GM12878 (cell line): ENCODE measurements around the gene MYCT1. TPM values are rescaled to one million over a fixed set of nuclear protein-coding genes. Genes with fewer than 3 reads are reported as not detected.

Experiments used
- ATAC-seq: fragments of 200-7000 bp; cut with Tn5 transposase; 3 replicates; pipeline ENCODE4 v1.9.1; 2020; ENCODE audit warnings: mild to moderate bottlenecking, moderate library complexity
- BruUV-seq: library from RNA; stranded (reverse); fragments of 400-500 nt; replicated peaks from 2 replicates; lab custom pipeline; 2021; lab: Mats Ljungman, UMichigan
- CTCF ChIA-PET: fragments of 300-600 bp; sonication (Branson Sonifier 250); formaldehyde crosslinking; extraction: SDS; loops from one replicate; lab custom pipeline; 2021; ENCODE audit warnings: inconsistent platforms; lab: Yijun Ruan, JAX
- POLR2A ChIA-PET: fragments of 350-600 bp; formaldehyde crosslinking; extraction: SDS; loops from one replicate; lab custom pipeline; 2021; ENCODE audit warnings: inconsistent platforms; lab: Charles Lee
- RAD21 ChIA-PET: fragments of 300-600 bp; sonication (Branson Sonifier 250); formaldehyde crosslinking; loops from one replicate; lab custom pipeline; 2023; ENCODE audit warnings: antibody characterized with exemption; ENCODE audit not compliant: unreplicated experiment; lab: Charles Lee
- SMC1A ChIA-PET: fragments of 300-600 bp; sonication (Branson Sonifier 250); formaldehyde crosslinking; loops from one replicate; lab custom pipeline; 2023; ENCODE audit not compliant: unreplicated experiment, uncharacterized antibody; lab: Charles Lee
- DNase-seq: peaks from one replicate; pipeline ENCODE4 v3.0.0-alpha.2; 2011; ENCODE audit warnings: low read depth, low spot score
- FAIRE-seq: peaks from 3 replicates; lab custom pipeline; 2011; peaks lifted over from hg19 to GRCh38; lab: Jason Lieb, UNC
- H2AFZ ChIP-seq: 2 replicates; pipeline ENCODE4 v1.6.0; 2011; ENCODE audit warnings: low read depth, low read length, control low read depth; ENCODE audit not compliant: control insufficient read depth
- H3K27ac ChIP-seq: 2 replicates; pipeline ENCODE4 v1.5.1; 2011; ENCODE audit warnings: control low read depth; ENCODE audit not compliant: control insufficient read depth, insufficient read depth
- H3K27me3 ChIP-seq, 2 experiments: replicated peaks in 1 of 2; 2 replicates each; pipeline versions ENCODE4 v1.6.0 to v1.6.1; 2011; ENCODE audit warnings: low read length in 1 of 2; ENCODE audit not compliant: control insufficient read depth in 2 of 2, insufficient read depth in 2 of 2
- H3K36me3 ChIP-seq, 2 experiments: 2 replicates each; pipeline ENCODE4 v1.5.1; 2011; ENCODE audit warnings: low read length in 1 of 2; ENCODE audit not compliant: control insufficient read depth in 2 of 2, insufficient read depth in 2 of 2
- H3K4me1 ChIP-seq: 2 replicates; pipeline ENCODE4 v1.6.1; 2011; ENCODE audit warnings: mild to moderate bottlenecking, low read length, moderate library complexity, mixed read lengths; ENCODE audit not compliant: control insufficient read depth, insufficient read depth
- H3K4me2 ChIP-seq: 2 replicates; pipeline ENCODE4 v1.6.0; 2011; ENCODE audit warnings: control low read depth; ENCODE audit not compliant: control insufficient read depth, insufficient read depth
- H3K4me3 ChIP-seq: fragments of 200-600 bp; sonication (generic); 2 replicates; pipeline ENCODE4 v1.5.1; 2016
- H3K79me2 ChIP-seq: 2 replicates; pipeline ENCODE4 v1.6.0; 2011; ENCODE audit warnings: low read length; ENCODE audit not compliant: control insufficient read depth, insufficient read depth
- H3K9ac ChIP-seq: 2 replicates; pipeline ENCODE4 v1.8.0; 2011; ENCODE audit warnings: low read length, control low read depth, mixed read lengths; ENCODE audit not compliant: control insufficient read depth, insufficient read depth
- H3K9me3 ChIP-seq: replicated peaks from 3 replicates; pipeline ENCODE4 v1.5.1; 2011; ENCODE audit warnings: mild to moderate bottlenecking, low read length; ENCODE audit not compliant: control insufficient read depth, insufficient read depth
- H4K20me1 ChIP-seq: 2 replicates; pipeline ENCODE4 v1.6.0; 2011; ENCODE audit not compliant: control insufficient read depth, insufficient read depth
- CEBPB ChIP-seq, 2 experiments: fragments of 150-350 bp in 1 of 2; IDR thresholded peaks; 2 replicates each; pipeline ENCODE4 v1.6.1; 2012 to 2014; ENCODE audit warnings: low read depth in 2 of 2, low read length in 2 of 2, borderline replicate concordance in 1 of 2, inconsistent platforms in 1 of 2
- EP300 ChIP-seq, 2 experiments: fragments of 150-350 bp in 1 of 2; IDR thresholded peaks; 2 replicates each; pipeline ENCODE4 v1.6.1; 2011 to 2012; ENCODE audit warnings: low read depth in 2 of 2, low read length in 2 of 2, borderline replicate concordance in 1 of 2, improper control_type of control experiment in 1 of 2, inconsistent platforms in 1 of 2; ENCODE audit not compliant: control insufficient read depth in 1 of 2
- HDAC2 ChIP-seq: fragments of 200-600 bp; sonication (generic); IDR thresholded peaks from 2 replicates; pipeline ENCODE4 v1.6.1; 2017
- IKZF2 ChIP-seq, 2 experiments: fragments of 450-650 bp; IDR thresholded peaks; 2 replicates each; pipeline ENCODE4 v1.6.1; 2017; ENCODE audit warnings: mild to moderate bottlenecking in 2 of 2, moderate library complexity in 2 of 2
- MTA2 ChIP-seq: fragments of 450-650 bp; IDR thresholded peaks from 2 replicates; pipeline ENCODE4 v1.6.1; 2016; ENCODE audit warnings: low read depth, mild to moderate bottlenecking, moderate library complexity
- MTA3 ChIP-seq: IDR thresholded peaks from 2 replicates; pipeline ENCODE4 v1.6.1; 2012; ENCODE audit warnings: low read length, inconsistent platforms, borderline replicate concordance
- NBN ChIP-seq: fragments of 450-650 bp; IDR thresholded peaks from 2 replicates; pipeline ENCODE4 v1.6.1; 2016
- NRF1 ChIP-seq: conservative IDR thresholded peaks from 2 replicates; pipeline ENCODE4 v1.6.1; 2011; ENCODE audit warnings: mild to moderate bottlenecking, low read depth, low read length, improper control_type of control experiment
- STAT1 ChIP-seq: fragments of 450-650 bp; conservative IDR thresholded peaks from 2 replicates; pipeline ENCODE4 v1.6.1; 2014; ENCODE audit warnings: antibody characterized with exemption, mild to moderate bottlenecking
- TCF3 ChIP-seq: IDR thresholded peaks from 2 replicates; pipeline ENCODE4 v1.6.1; 2012; ENCODE audit warnings: low read depth, mild to moderate bottlenecking, low read length, borderline replicate concordance; ENCODE audit not compliant: insufficient read depth
- ZZZ3 ChIP-seq: IDR thresholded peaks from 2 replicates; pipeline ENCODE4 v1.6.1; 2011; ENCODE audit warnings: low read depth; ENCODE audit not compliant: control insufficient read depth, insufficient read length
- WGBS: methylation state at CpG from one replicate; pipeline ENCODE4 v1.1.6; 2016; ENCODE audit warnings: low lambda C conversion rate; ENCODE audit not compliant: insufficient replicate concordance, insufficient coverage; ENCODE audit errors: missing lambda C conversion rate; 5-methylcytosine and 5-hydroxymethylcytosine counted together
- in situ Hi-C: fragments of 300-500 bp; cut with MboI; formaldehyde crosslinking; loops from 9 replicates; pipeline ENCODE4 v1.14.3; 2018; ENCODE audit warnings: mixed read lengths
- intact Hi-C: fragments of 100-400 bp; cut with micrococcal nuclease; formaldehyde crosslinking; loops from one replicate; pipeline ENCODE4 v1.14.2; 2022; ENCODE audit not compliant: unreplicated experiment
- polyA plus RNA-seq, 11 experiments: library from polyadenylated mRNA; depleted of rRNA in 4 of 11; unstranded in 6 of 11; stranded (reverse) in 5 of 11; fragments of >200 nt; fragmentation: Nextera tagmentation in 4 of 11; fragmentation: Illumina TruSeq in 1 of 11; extraction: Ambion mirVana in 4 of 11; extraction: Trizol in 1 of 11; gene quantifications; 1 replicate in 1 of 11; 2 replicates in 10 of 11; pipeline versions ENCODE4 v1.2.1 to v1.2.3, GENCODE V29; 2011 to 2016; ENCODE audit warnings: inconsistent platforms in 2 of 11, missing spikeins in 2 of 11, low read depth in 1 of 11
- total RNA-seq, 4 experiments: library from RNA; depleted of rRNA in 3 of 4; stranded (reverse); fragments of >200 nt in 3 of 4; fragmentation: Illumina TruSeq in 1 of 4; extraction: Trizol in 1 of 4; gene quantifications; 2 replicates each; pipeline versions ENCODE4 v1.2.1 to v1.2.3, GENCODE V29; 2013 to 2021
- TF ChIP-seq, protein P1 (sequence below): fragments of 450-650 bp; conservative IDR thresholded peaks from 2 replicates; pipeline ENCODE4 v1.6.1; 2017; ENCODE audit warnings: mild to moderate bottlenecking, moderate library complexity
- TF ChIP-seq, protein P2 (sequence below): fragments of 450-650 bp; IDR thresholded peaks from 2 replicates; pipeline ENCODE4 v1.6.1; 2016; ENCODE audit warnings: mild to moderate bottlenecking, moderate library complexity, borderline replicate concordance

MYCT1 gene
- total and polyA plus RNA-seq, 10 of the 15 experiments (the other 5 are each of a cell fraction or from before 2014, with no cell fraction given), result 0.15 TPM; not detected in 9

DNA sequence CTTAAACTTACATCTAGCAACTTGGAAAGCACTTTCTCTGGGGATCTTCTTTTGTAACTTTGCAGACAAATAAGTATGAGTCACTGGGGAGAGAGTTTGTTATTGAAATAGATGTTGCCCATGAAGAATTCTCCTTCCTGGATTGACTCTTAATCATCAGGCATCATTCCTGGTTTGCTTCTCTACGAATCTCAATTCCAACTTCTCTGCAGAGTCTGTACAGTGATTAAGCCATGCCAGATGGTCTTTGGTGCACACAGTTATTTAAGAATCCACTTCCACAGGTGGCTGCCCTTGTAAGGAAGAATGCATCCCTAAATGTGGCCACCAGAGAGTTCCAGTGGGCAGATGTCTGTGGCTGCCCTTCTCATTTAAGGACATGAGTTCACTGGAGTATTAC is 25.7 kb downstream of the MYCT1 start:
- Histone ChIP-seq H3K36me3 (no peaks in the 10 kb centered on the region), H3K79me2 (no peaks in the 10 kb centered on the region), H3K27ac (no peak overlapping the region), H3K9me3 (no peaks in the 10 kb centered on the region), H3K4me3 (no peak overlapping the region), H4K20me1 (no peaks in the 10 kb centered on the region), H3K9ac (no peak overlapping the region), H3K27me3 (no peaks in the 10 kb centered on the region), H3K4me1 (no peaks in the 10 kb centered on the region), H2AFZ (no peak overlapping the region), H3K4me2 (no peak overlapping the region)
- POLR2A ChIA-PET, result no interaction called here
- WGBS, result 0% methylated on average over 1 of the region's 1 CpG
- CTCF ChIA-PET, result no interaction called here
- TF ChIP-seq MTA3, result no peak
- TF ChIP-seq TCF3, result no peak
- no peak for TF ChIP-seq NBN
- no peak for TF ChIP-seq MTA2
- ATAC-seq (no peak), FAIRE-seq (no peak), DNase-seq (no peak)
- no TSS peak for BruUV-seq
- intact Hi-C loops, result no loop called here
- RAD21 ChIA-PET, result no interaction called here
- SMC1A ChIA-PET, result no interaction called here
- in situ Hi-C loops, result no loop called here

DNA sequence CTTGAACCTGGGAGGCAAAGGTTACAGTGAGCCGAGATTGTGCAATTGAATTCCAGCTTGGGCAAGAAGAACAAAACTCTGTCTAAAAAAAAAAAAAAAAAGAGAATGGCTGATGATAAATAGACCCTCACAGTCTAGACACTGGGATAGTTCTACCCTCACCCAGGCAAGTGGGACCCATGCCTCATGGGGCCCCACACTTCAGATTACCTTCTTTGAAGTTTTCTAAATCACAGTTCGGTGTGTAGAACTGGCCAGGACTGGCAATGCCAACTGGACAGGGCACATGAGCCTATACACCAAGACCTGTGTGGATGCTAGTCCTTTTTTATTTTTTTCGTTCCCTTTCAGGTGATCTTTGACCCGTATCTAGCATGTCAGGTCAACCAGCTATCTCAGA is 28.6 kb downstream of the MYCT1 start:
- no peaks in the 10 kb centered on the region for H3K36me3 ChIP-seq
- no peak overlapping the region for H3K27ac ChIP-seq
- 26% methylated on average over 4 of the region's 4 CpGs for WGBS
- H3K4me3 ChIP-seq, result no peak overlapping the region
- no TSS peak for BruUV-seq
- POLR2A ChIA-PET, result no interaction called here
- H3K9me3 ChIP-seq, result no peaks in the 10 kb centered on the region
- DNase-seq (no peak), FAIRE-seq (no peak), ATAC-seq (no peak)
- no peaks in the 10 kb centered on the region for H3K27me3 ChIP-seq
- H3K79me2 ChIP-seq, result no peaks in the 10 kb centered on the region
- no peaks in the 10 kb centered on the region for H4K20me1 ChIP-seq
- H3K4me1 ChIP-seq, result no peaks in the 10 kb centered on the region
- no peak overlapping the region for H2AFZ ChIP-seq
- SMC1A ChIA-PET, result no interaction called here
- intact Hi-C loops (no loop called here), in situ Hi-C loops (no loop called here)
- RAD21 ChIA-PET, result no interaction called here
- no peak overlapping the region for H3K9ac ChIP-seq
- H3K4me2 ChIP-seq, result no peak overlapping the region
- CTCF ChIA-PET, result interaction anchor here (0.7 kb wide), 1 partner anchor 222 kb away, joined by 3 read pairs; no protein-coding TSS in a partner anchor
- TF ChIP-seq IKZF2 (IDR thresholded peaks at IDR 0.05), result no peak
- TF ChIP-seq HDAC2, result no peak
- TF ChIP-seq, protein P1, sequence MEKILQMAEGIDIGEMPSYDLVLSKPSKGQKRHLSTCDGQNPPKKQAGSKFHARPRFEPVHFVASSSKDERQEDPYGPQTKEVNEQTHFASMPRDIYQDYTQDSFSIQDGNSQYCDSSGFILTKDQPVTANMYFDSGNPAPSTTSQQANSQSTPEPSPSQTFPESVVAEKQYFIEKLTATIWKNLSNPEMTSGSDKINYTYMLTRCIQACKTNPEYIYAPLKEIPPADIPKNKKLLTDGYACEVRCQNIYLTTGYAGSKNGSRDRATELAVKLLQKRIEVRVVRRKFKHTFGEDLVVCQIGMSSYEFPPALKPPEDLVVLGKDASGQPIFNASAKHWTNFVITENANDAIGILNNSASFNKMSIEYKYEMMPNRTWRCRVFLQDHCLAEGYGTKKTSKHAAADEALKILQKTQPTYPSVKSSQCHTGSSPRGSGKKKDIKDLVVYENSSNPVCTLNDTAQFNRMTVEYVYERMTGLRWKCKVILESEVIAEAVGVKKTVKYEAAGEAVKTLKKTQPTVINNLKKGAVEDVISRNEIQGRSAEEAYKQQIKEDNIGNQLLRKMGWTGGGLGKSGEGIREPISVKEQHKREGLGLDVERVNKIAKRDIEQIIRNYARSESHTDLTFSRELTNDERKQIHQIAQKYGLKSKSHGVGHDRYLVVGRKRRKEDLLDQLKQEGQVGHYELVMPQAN, result no peak
- TF ChIP-seq CEBPB (IDR thresholded peaks at IDR 0.05; ENCODE audit: borderline replicate concordance in 1 of 2, low read depth in 2 of 2, low read length in 2 of 2), result no peak
- TF ChIP-seq STAT1, result no peak
- TF ChIP-seq NRF1, result no peak
- TF ChIP-seq, protein P2, sequence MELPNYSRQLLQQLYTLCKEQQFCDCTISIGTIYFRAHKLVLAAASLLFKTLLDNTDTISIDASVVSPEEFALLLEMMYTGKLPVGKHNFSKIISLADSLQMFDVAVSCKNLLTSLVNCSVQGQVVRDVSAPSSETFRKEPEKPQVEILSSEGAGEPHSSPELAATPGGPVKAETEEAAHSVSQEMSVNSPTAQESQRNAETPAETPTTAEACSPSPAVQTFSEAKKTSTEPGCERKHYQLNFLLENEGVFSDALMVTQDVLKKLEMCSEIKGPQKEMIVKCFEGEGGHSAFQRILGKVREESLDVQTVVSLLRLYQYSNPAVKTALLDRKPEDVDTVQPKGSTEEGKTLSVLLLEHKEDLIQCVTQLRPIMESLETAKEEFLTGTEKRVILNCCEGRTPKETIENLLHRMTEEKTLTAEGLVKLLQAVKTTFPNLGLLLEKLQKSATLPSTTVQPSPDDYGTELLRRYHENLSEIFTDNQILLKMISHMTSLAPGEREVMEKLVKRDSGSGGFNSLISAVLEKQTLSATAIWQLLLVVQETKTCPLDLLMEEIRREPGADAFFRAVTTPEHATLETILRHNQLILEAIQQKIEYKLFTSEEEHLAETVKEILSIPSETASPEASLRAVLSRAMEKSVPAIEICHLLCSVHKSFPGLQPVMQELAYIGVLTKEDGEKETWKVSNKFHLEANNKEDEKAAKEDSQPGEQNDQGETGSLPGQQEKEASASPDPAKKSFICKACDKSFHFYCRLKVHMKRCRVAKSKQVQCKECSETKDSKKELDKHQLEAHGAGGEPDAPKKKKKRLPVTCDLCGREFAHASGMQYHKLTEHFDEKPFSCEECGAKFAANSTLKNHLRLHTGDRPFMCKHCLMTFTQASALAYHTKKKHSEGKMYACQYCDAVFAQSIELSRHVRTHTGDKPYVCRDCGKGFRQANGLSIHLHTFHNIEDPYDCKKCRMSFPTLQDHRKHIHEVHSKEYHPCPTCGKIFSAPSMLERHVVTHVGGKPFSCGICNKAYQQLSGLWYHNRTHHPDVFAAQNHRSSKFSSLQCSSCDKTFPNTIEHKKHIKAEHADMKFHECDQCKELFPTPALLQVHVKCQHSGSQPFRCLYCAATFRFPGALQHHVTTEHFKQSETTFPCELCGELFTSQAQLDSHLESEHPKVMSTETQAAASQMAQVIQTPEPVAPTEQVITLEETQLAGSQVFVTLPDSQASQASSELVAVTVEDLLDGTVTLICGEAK, result no peak
- no peak for TF ChIP-seq ZZZ3
- no peak for TF ChIP-seq EP300 (IDR thresholded peaks at IDR 0.05; ENCODE audit: borderline replicate concordance in 1 of 2, control insufficient read depth in 1 of 2, low read depth in 2 of 2, low read length in 2 of 2)
